ENCODE measurements around the gene OPALIN.

DNA sequence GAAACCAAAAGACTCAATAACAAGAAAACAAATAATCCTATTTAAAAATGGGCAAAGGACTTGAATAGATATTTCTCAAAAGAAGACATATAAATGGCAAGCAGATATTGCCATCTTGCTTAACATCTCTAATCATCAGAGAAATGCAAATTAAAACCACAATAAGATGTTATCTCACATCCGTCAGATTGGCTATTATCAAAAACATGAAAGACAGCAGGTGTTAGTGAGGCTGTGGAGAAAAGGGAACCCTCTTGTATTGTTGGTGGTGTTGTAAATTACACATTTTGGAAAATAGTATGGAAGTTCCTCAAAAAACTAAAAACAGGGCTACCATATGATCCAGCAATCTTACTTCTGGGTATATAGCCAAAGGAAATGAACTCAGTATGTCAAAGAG, 25.7 kb downstream of the OPALIN start:
- TF ChIP-seq POLR2AphosphoS5 (IDR thresholded peaks at IDR 0.05; ENCODE audit: low read depth, low read length) (no peak), TAF1 (IDR thresholded peaks at IDR 0.05; ENCODE audit: borderline replicate concordance, insufficient read depth, low read length) (no peak), SIN3A (IDR thresholded peaks at IDR 0.05; ENCODE audit: borderline replicate concordance, insufficient read depth, low read length) (no peak)
- TF ChIP-seq, protein P1, sequence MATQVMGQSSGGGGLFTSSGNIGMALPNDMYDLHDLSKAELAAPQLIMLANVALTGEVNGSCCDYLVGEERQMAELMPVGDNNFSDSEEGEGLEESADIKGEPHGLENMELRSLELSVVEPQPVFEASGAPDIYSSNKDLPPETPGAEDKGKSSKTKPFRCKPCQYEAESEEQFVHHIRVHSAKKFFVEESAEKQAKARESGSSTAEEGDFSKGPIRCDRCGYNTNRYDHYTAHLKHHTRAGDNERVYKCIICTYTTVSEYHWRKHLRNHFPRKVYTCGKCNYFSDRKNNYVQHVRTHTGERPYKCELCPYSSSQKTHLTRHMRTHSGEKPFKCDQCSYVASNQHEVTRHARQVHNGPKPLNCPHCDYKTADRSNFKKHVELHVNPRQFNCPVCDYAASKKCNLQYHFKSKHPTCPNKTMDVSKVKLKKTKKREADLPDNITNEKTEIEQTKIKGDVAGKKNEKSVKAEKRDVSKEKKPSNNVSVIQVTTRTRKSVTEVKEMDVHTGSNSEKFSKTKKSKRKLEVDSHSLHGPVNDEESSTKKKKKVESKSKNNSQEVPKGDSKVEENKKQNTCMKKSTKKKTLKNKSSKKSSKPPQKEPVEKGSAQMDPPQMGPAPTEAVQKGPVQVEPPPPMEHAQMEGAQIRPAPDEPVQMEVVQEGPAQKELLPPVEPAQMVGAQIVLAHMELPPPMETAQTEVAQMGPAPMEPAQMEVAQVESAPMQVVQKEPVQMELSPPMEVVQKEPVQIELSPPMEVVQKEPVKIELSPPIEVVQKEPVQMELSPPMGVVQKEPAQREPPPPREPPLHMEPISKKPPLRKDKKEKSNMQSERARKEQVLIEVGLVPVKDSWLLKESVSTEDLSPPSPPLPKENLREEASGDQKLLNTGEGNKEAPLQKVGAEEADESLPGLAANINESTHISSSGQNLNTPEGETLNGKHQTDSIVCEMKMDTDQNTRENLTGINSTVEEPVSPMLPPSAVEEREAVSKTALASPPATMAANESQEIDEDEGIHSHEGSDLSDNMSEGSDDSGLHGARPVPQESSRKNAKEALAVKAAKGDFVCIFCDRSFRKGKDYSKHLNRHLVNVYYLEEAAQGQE (IDR thresholded peaks at IDR 0.05; ENCODE audit: insufficient read depth in 1 of 2, low read depth in 2 of 2, low read length in 2 of 2) = no peak
